Coronary artery (tissue), 2 donors: ENCODE data around the gene ADCY9.

Experiments
- DNase-seq: peaks from one replicate; pipeline ENCODE4 v3.0.0-alpha.2; 2017; ENCODE audit warnings: low spot score
- H3K27ac ChIP-seq, 2 donors: fragments of 200-600 bp; sonication (generic); one replicate each; pipeline ENCODE4 v1.5.1; 2016 to 2019
- H3K4me3 ChIP-seq: fragments of 200-600 bp; sonication (generic); 2 replicates; pipeline ENCODE4 v1.5.1; 2016; ENCODE audit warnings: mild to moderate bottlenecking, moderate library complexity
- TF ChIP-seq, protein P1 (sequence below): fragments of 200-600 bp; sonication (generic); IDR thresholded peaks from one replicate; pipeline ENCODE4 v1.5.1; 2019; ENCODE audit warnings: antibody characterized with exemption

The ADCY9 gene

DNA sequence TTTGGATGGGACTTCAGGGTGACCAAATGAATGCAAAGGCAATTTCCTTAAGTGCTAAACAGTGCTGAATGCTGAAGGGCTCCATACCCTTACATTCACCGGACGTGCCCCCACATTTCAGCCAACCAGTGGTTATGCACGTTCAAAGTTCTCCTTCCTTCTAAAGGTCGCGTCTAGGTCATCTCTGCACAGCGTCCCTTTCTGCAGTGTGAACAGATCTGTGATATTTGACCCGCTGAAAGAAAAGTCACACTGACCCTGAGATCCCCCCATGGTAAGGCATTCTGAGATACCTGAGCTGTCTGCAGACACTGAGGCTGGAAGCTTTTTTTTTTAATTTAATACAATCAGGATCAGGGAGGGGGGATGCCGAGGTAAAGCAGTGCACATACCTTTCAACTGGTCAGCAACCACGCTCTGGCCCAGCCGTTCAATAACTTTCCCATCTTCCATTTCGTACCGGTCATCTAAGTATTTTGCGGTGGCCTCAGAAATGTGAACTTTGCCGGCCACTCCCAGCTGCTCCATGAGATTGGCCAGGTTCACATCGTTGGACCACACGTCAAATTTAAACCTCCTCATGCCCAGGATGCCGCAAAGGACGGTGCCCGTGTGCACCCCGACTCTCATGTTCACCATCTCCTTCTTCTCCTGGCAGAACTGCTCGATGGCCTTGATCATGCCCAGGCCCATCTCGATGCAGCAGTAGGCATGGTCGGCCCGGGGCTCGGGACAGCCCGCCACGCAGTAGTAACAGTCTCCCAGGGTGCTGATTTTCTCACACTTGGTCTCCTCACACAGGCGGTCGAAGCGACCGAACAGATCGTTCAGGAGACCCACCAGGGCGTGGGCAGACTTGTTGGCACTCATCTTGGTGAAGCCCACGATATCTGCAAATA, 2.6 kb downstream of the ADCY9 start:
- DNase-seq = no peak
- peak overlapping the region; percentile 51 to 53 for H3K27ac ChIP-seq
- TF ChIP-seq, protein P1, sequence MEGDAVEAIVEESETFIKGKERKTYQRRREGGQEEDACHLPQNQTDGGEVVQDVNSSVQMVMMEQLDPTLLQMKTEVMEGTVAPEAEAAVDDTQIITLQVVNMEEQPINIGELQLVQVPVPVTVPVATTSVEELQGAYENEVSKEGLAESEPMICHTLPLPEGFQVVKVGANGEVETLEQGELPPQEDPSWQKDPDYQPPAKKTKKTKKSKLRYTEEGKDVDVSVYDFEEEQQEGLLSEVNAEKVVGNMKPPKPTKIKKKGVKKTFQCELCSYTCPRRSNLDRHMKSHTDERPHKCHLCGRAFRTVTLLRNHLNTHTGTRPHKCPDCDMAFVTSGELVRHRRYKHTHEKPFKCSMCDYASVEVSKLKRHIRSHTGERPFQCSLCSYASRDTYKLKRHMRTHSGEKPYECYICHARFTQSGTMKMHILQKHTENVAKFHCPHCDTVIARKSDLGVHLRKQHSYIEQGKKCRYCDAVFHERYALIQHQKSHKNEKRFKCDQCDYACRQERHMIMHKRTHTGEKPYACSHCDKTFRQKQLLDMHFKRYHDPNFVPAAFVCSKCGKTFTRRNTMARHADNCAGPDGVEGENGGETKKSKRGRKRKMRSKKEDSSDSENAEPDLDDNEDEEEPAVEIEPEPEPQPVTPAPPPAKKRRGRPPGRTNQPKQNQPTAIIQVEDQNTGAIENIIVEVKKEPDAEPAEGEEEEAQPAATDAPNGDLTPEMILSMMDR = no peak
- peak overlapping the region; percentile 93 for H3K4me3 ChIP-seq

DNA sequence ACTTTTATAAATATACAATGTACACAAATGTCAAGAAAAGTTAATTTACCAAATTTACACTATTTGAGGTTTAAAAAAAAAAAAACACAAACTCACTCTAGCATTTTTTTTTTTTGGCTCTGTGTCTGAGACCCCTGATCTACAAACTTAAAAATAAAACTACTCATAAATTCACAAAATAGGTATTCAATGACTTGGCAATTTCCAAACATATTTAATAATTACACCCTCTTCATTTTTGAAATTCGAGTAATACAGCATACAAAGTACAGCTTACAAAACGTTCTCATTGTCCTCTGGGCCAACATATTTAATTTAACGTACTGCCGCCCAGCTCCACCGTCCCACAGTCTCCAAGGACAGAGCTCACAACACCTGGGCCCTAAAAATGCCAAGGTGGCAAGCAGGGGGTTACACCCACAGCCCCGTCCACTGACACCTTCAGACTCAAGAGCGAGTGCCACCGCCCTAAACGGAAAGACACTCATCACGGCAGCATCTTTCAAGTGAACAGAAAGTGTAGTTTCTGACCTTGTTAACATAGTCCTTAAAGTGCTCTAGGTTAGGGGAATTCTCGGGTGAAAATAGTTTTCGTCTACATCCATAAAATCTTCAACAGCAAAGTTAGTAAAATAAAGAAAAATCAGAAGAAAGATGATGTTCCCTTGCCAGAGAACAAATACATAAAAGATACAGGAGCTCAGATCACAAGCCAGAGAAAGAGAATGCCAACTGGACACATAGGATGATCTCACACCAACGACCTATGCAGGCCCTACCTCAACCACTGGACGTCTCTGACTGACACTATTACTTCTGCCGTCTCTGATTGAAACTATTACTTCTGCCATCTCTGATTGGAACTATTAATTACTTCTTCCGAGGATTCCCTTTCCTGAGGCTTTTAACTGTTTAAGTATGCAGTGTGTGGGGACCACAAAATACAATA, 4.2 kb downstream of the ADCY9 start:
- H3K4me3 ChIP-seq = peak overlapping the region; percentile 93
- peak overlapping the region; percentile 51 to 56 for H3K27ac ChIP-seq
- TF ChIP-seq, protein P1 = no peak
- DNase-seq = no peak

DNA sequence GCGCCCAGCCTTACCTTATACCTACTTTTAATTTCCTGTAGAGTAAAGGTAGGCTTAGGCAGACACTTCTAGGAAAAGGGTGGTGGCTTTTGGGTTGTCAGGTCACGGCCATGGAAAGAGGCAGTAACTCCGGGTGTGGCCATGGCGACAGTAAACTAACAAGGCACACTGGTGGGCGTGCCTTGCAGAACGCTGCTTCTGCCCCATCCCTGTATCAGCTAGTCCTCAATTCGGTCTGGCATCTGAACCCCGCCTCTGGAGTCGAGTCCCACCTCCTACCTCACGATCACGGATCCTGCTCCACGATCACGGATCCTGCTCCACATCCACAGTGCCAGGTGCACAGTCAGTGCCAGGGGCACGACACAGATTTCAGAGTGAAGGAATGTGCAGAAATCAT, 5.6 kb downstream of the ADCY9 start:
- Histone ChIP-seq H3K4me3 (peak overlapping the region; percentile 93), H3K27ac (peak overlapping the region; percentile 3 to 34)
- TF ChIP-seq, protein P1 = no peak
- DNase-seq = no peak

DNA sequence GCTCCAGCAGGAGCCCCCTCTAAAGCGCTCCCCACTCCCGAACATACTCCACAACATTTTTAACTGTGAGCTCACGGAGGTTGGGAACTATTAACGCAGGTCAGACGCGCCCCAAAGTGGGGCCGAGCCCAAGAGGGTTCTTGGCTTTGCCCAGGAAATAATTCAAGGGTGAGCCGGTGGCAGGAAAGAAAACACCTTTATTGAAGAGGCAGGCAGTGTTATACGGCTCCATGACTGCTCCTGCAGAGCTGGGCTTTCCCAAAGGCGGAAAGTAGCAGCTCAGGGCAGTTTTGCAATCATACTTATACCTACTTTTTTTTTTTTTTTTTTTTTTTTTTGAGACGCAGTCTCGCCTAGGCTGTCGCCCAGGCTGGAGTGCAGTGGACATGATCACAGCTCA, 6.2 kb downstream of the ADCY9 start:
- Histone ChIP-seq H3K4me3 (no peak overlapping the region), H3K27ac (no peak overlapping the region)
- TF ChIP-seq, protein P1 = no peak
- DNase-seq = no peak

DNA sequence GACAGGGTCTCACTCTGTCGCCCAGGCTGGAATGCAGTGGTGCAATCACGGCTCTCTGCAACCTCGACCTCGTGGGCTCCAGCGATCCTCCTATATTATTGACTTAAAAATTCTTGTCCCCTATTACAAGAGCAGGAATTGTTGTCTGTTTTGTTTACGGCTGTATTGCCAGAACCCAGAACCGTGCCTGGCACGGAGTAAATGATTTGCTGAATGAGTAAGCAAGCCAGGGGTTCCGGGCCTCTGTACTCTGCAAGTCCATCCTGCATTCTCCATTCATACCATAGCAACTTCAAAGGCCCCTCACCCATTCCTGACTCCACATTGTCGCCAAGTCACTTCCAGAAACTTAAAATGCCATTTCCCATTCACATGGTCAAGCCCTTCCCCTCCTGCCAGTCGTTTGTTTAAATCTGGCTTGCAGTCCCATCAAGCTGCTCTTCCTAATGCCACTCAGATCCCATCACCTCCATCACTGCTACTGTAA, 6.9 kb downstream of the ADCY9 start:
- Histone ChIP-seq H3K4me3 (no peak overlapping the region), H3K27ac (no peak overlapping the region)
- no peak for DNase-seq
- TF ChIP-seq, protein P1 = no peak

DNA sequence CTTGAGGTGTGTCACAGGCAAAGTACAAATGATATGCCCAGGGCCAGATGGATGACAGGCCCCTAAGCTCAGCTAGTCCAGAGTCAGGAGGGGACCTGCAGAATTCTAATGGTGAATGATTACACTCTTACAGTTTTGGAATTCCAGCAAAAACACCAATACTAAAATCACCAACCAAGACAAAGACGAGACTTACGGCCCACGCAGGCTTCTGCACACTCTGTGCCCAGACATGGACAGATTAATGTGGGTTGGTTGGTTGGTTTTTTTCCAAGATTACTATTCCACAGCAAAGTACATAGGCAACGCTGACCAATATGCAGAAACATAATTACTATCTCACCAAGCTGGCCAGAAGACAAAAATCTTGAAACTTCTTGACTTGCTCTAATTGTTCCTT, 9.7 kb downstream of the ADCY9 start:
- no peak for DNase-seq
- peak overlapping the region in 1 of 2 donors; percentile 24 for H3K27ac ChIP-seq
- TF ChIP-seq, protein P1 = no peak
- H3K4me3 ChIP-seq = no peak overlapping the region
